H9 (cell line): ENCODE measurements around the gene KIAA1328. TPM values are rescaled to one million over a fixed set of nuclear protein-coding genes. Genes with fewer than 3 reads are reported as not detected.

Experiments used
- DNase-seq: peaks from one replicate; pipeline ENCODE4 v3.0.0-alpha.2; 2017
- H2AFZ ChIP-seq: one replicate; pipeline ENCODE4 v1.6.1; 2013; ENCODE audit warnings: mild to moderate bottlenecking, low read length, control low read depth, moderate library complexity
- H2AK5ac ChIP-seq: 2 replicates; pipeline ENCODE4 v1.6.1; 2013; ENCODE audit warnings: low read length, control low read depth, mixed read lengths; ENCODE audit not compliant: insufficient read length
- H2BK120ac ChIP-seq: one replicate; pipeline ENCODE4 v1.6.1; 2013; ENCODE audit warnings: low read depth, mild to moderate bottlenecking, low read length, control low read depth, inconsistent platforms; ENCODE audit not compliant: poor library complexity, severe bottlenecking
- H2BK12ac ChIP-seq: 2 replicates; pipeline ENCODE4 v1.6.1; 2013; ENCODE audit warnings: low read length, control low read depth, mixed read lengths, low read depth; ENCODE audit not compliant: insufficient read length
- H2BK15ac ChIP-seq: 2 replicates; pipeline ENCODE4 v1.6.1; 2013; ENCODE audit warnings: low read depth, low read length, control low read depth
- H2BK20ac ChIP-seq: one replicate; pipeline ENCODE4 v1.6.1; 2013; ENCODE audit warnings: low read depth, mild to moderate bottlenecking, low read length, control low read depth, inconsistent platforms; ENCODE audit not compliant: poor library complexity, severe bottlenecking
- H2BK5ac ChIP-seq: 2 replicates; pipeline ENCODE4 v1.6.1; 2013; ENCODE audit warnings: low read length, control low read depth, mixed read lengths; ENCODE audit not compliant: insufficient read length
- H3K14ac ChIP-seq: 2 replicates; pipeline ENCODE4 v1.6.1; 2013; ENCODE audit warnings: low read length, control low read depth; ENCODE audit not compliant: insufficient read depth
- H3K18ac ChIP-seq: 2 replicates; pipeline ENCODE4 v1.6.1; 2013; ENCODE audit warnings: low read depth, mild to moderate bottlenecking, mixed read lengths, low read length, control low read depth; ENCODE audit not compliant: insufficient read length
- H3K23ac ChIP-seq: 2 replicates; pipeline ENCODE4 v1.6.1; 2013; ENCODE audit warnings: low read length, control low read depth, mixed read lengths, low read depth; ENCODE audit not compliant: insufficient read length
- H3K23me2 ChIP-seq: 2 replicates; pipeline ENCODE4 v1.6.1; 2013; ENCODE audit warnings: low read depth, mild to moderate bottlenecking, mixed read lengths, low read length, control low read depth; ENCODE audit not compliant: insufficient read length, poor library complexity, severe bottlenecking
- H3K27ac ChIP-seq: 2 replicates; pipeline ENCODE4 v1.5.1; 2013; ENCODE audit warnings: low read length, control low read depth, mixed read lengths, low read depth; ENCODE audit not compliant: insufficient read length
- H3K27me3 ChIP-seq: 2 replicates; pipeline ENCODE4 v1.6.1; 2013; ENCODE audit warnings: low read length, control low read depth, inconsistent platforms; ENCODE audit not compliant: insufficient read depth
- H3K4ac ChIP-seq: 2 replicates; pipeline ENCODE4 v1.6.1; 2013; ENCODE audit warnings: low read depth, mild to moderate bottlenecking, control low read depth, inconsistent platforms, low read length, moderate library complexity
- H3K4me1 ChIP-seq: 2 replicates; pipeline ENCODE4 v1.6.1; 2013; ENCODE audit warnings: low read length, control low read depth, inconsistent platforms; ENCODE audit not compliant: insufficient read depth
- H3K4me2 ChIP-seq: 2 replicates; pipeline ENCODE4 v1.6.1; 2013; ENCODE audit warnings: low read length, control low read depth, mixed read lengths; ENCODE audit not compliant: insufficient read length, insufficient read depth
- H3K56ac ChIP-seq: 2 replicates; pipeline ENCODE4 v1.6.1; 2013; ENCODE audit warnings: low read depth, mild to moderate bottlenecking, mixed read lengths, low read length, control low read depth; ENCODE audit not compliant: insufficient read length
- H3K79me1 ChIP-seq: 2 replicates; pipeline ENCODE4 v1.6.1; 2013; ENCODE audit warnings: low read depth, mild to moderate bottlenecking, moderate library complexity, low read length, control low read depth, inconsistent platforms; ENCODE audit not compliant: insufficient read depth, poor library complexity, severe bottlenecking
- H3K79me2 ChIP-seq: 2 replicates; pipeline ENCODE4 v1.6.1; 2013; ENCODE audit warnings: low read length, control low read depth, inconsistent platforms; ENCODE audit not compliant: insufficient read depth
- H3K9ac ChIP-seq: 2 replicates; pipeline ENCODE4 v1.6.1; 2013; ENCODE audit warnings: low read length, control low read depth, mixed read lengths; ENCODE audit not compliant: insufficient read length; ENCODE audit errors: extremely low read depth
- H3K9me3 ChIP-seq: one replicate; pipeline ENCODE4 v1.6.1; 2013; ENCODE audit warnings: low read depth, low read length, inconsistent platforms; ENCODE audit not compliant: control insufficient read depth
- H3T11ph ChIP-seq: one replicate; pipeline ENCODE4 v1.6.1; 2013; ENCODE audit warnings: mild to moderate bottlenecking, low read length, control low read depth, inconsistent platforms
- H4K20me1 ChIP-seq: one replicate; pipeline ENCODE4 v1.6.1; 2013; ENCODE audit not compliant: control insufficient read depth, insufficient read length, insufficient read depth
- H4K5ac ChIP-seq: 2 replicates; pipeline ENCODE4 v1.6.1; 2013; ENCODE audit warnings: low read depth, mild to moderate bottlenecking, mixed read lengths, low read length, control low read depth; ENCODE audit not compliant: insufficient read length
- H4K8ac ChIP-seq: replicated peaks from 2 replicates; pipeline ENCODE4 v1.6.1; 2013; ENCODE audit warnings: low read length, control low read depth, mixed read lengths, low read depth; ENCODE audit not compliant: insufficient read length
- H4K91ac ChIP-seq: 2 replicates; pipeline ENCODE4 v1.6.1; 2013; ENCODE audit warnings: low read depth, mild to moderate bottlenecking, moderate library complexity, mixed read lengths, low read length, control low read depth; ENCODE audit not compliant: insufficient read length
- H3K27ac Mint-ChIP-seq, 3 experiments: 2 replicates in 2 of 3; 3 replicates in 1 of 3; pipeline ENCODE4 v1.8.0; 2020 to 2021; ENCODE audit warnings: mixed read lengths in 3 of 3, mild to moderate bottlenecking in 1 of 3, moderate library complexity in 1 of 3
- H3K27me3 Mint-ChIP-seq: 2 replicates; pipeline ENCODE4 v1.8.0; 2021; ENCODE audit warnings: low read depth, mild to moderate bottlenecking, moderate library complexity, mixed read lengths
- H3K36me3 Mint-ChIP-seq, 3 experiments: 2 replicates in 2 of 3; 3 replicates in 1 of 3; pipeline ENCODE4 v1.8.0; 2020 to 2021; ENCODE audit warnings: low read depth in 3 of 3, mixed read lengths in 3 of 3; ENCODE audit not compliant: insufficient read depth in 1 of 3
- H3K4me1 Mint-ChIP-seq, 2 experiments: 2 replicates each; pipeline ENCODE4 v1.8.0; 2020; ENCODE audit warnings: mixed read lengths in 2 of 2
- H3K4me3 Mint-ChIP-seq, 2 experiments: 2 replicates in 1 of 2; 3 replicates in 1 of 2; pipeline ENCODE4 v1.8.0; 2020 to 2021; ENCODE audit warnings: mild to moderate bottlenecking in 2 of 2, mixed read lengths in 2 of 2, moderate library complexity in 1 of 2
- H3K9me3 Mint-ChIP-seq, 2 experiments: 2 replicates in 1 of 2; 3 replicates in 1 of 2; pipeline ENCODE4 v1.8.0; 2020; ENCODE audit warnings: mild to moderate bottlenecking in 2 of 2, mixed read lengths in 2 of 2, moderate library complexity in 1 of 2
- WGBS: extraction: QIAGEN DNeasy Blood & Tissue Kit; methylation state at CpG from one replicate; pipeline ENCODE4 v1.1.7; 2013; ENCODE audit warnings: missing lambda C conversion rate, low lambda C conversion rate, mixed read lengths; ENCODE audit not compliant: insufficient read length; ENCODE audit errors: extremely low coverage; 5-methylcytosine and 5-hydroxymethylcytosine counted together
- total RNA-seq: library from RNA; stranded (reverse); gene quantifications from 2 replicates; pipeline ENCODE4 v1.2.1, GENCODE V29; 2021
- TF ChIP-seq, protein P1 (sequence below): fragments of 200-600 bp; sonication (generic); conservative IDR thresholded peaks from 3 replicates; pipeline ENCODE4 v1.8.0; 2021; ENCODE audit warnings: antibody characterized with exemption, mild to moderate bottlenecking

KIAA1328 gene
- total RNA-seq, 1 experiment from 2014 or later = 4.9 TPM

DNA sequence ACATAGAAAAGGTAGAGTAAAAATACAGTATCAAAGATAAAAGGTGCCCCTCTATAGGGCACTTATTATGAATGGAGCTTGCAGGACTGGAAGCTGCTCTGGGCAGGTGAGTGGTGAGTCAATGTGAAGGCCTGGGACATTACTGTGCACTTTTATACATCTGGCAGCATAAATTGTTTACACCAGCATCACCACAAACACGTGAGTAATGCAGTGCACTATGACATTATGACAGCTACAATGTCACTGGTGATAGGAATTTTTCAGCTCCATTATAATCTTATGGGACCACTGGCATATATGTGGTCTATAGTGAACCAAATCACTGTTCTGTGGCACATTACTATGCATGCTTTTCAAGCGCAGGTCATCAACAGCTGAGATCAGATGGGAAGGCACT is 48.2 kb upstream of the KIAA1328 start:
- TF ChIP-seq, protein P1, sequence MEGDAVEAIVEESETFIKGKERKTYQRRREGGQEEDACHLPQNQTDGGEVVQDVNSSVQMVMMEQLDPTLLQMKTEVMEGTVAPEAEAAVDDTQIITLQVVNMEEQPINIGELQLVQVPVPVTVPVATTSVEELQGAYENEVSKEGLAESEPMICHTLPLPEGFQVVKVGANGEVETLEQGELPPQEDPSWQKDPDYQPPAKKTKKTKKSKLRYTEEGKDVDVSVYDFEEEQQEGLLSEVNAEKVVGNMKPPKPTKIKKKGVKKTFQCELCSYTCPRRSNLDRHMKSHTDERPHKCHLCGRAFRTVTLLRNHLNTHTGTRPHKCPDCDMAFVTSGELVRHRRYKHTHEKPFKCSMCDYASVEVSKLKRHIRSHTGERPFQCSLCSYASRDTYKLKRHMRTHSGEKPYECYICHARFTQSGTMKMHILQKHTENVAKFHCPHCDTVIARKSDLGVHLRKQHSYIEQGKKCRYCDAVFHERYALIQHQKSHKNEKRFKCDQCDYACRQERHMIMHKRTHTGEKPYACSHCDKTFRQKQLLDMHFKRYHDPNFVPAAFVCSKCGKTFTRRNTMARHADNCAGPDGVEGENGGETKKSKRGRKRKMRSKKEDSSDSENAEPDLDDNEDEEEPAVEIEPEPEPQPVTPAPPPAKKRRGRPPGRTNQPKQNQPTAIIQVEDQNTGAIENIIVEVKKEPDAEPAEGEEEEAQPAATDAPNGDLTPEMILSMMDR = no peak
- Histone ChIP-seq H3K79me1 (no peaks in the 10 kb centered on the region), H3K23me2 (no peaks in the 10 kb centered on the region), H3K79me2 (no peaks in the 10 kb centered on the region), H2BK15ac (no peak overlapping the region), H2AFZ (no peak overlapping the region), H2BK20ac (no peak overlapping the region), H3K27me3 (no peaks in the 10 kb centered on the region), H3K4ac (no peak overlapping the region), H4K8ac (no peak overlapping the region), H2BK120ac (no peak overlapping the region), H2BK12ac (no peak overlapping the region), H3K18ac (no peak overlapping the region), H4K20me1 (no peaks in the 10 kb centered on the region), H3K14ac (no peak overlapping the region), H4K91ac (no peak overlapping the region), H2BK5ac (no peak overlapping the region), H4K5ac (no peak overlapping the region), H3K23ac (no peak overlapping the region), H3K4me1 (no peaks in the 10 kb centered on the region), H3K56ac (no peak overlapping the region), H3K9me3 (no peaks in the 10 kb centered on the region), H3K9ac (no peak overlapping the region), H3T11ph (no peak overlapping the region), H2AK5ac (no peak overlapping the region), H3K4me2 (no peak overlapping the region), H3K27ac (no peak overlapping the region)
- DNase-seq = no peak
- no peaks in the 10 kb centered on the region for H3K4me1 Mint-ChIP-seq
- no CpG with 5 or more reads among the region's 2 CpGs for WGBS
- H3K9me3 Mint-ChIP-seq = no peaks in the 10 kb centered on the region
- no peaks in the 10 kb centered on the region; a peak in 2 of 7 replicates for H3K36me3 Mint-ChIP-seq
- peaks cover 1% of the 10 kb centered on the region for H3K27me3 Mint-ChIP-seq
- no peak overlapping the region for H3K4me3 Mint-ChIP-seq
- no peak overlapping the region for H3K27ac Mint-ChIP-seq
